GM19468 (cell line): Measurements from ENCODE around the gene LGI4.

Source experiments
- ATAC-seq: cut with Tn5 transposase; IDR thresholded peaks from one replicate; pipeline ENCODE4 v1.9.1; 2021; ENCODE audit warnings: mild to moderate bottlenecking, moderate library complexity, moderate number of reproducible peaks; ENCODE audit not compliant: unreplicated experiment; ENCODE audit errors: extremely low read depth

LGI4 gene

DNA sequence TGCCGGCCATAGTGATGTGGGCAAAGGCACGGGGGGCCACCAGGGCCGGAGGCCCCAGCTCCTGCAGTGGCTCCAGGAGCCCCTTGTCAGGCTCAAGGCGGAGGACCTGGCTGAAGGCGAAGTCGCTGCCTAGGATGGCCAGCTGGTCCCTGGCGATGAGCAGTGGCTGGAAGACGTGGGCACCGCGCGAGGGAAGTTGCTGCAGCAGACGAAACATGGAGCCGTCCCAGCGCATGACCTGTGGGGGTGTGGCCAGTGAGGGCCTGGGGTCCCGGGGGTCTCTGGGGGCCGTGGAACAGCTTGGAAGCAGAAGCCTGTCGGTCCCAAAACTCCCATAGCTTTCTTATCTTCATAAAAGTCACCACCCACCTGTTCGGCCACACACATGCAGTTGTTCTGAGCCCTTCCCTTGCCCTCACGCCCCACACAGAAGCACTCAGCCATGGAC lies 9.6 kb downstream of the LGI4 start:
- no peak for ATAC-seq

DNA sequence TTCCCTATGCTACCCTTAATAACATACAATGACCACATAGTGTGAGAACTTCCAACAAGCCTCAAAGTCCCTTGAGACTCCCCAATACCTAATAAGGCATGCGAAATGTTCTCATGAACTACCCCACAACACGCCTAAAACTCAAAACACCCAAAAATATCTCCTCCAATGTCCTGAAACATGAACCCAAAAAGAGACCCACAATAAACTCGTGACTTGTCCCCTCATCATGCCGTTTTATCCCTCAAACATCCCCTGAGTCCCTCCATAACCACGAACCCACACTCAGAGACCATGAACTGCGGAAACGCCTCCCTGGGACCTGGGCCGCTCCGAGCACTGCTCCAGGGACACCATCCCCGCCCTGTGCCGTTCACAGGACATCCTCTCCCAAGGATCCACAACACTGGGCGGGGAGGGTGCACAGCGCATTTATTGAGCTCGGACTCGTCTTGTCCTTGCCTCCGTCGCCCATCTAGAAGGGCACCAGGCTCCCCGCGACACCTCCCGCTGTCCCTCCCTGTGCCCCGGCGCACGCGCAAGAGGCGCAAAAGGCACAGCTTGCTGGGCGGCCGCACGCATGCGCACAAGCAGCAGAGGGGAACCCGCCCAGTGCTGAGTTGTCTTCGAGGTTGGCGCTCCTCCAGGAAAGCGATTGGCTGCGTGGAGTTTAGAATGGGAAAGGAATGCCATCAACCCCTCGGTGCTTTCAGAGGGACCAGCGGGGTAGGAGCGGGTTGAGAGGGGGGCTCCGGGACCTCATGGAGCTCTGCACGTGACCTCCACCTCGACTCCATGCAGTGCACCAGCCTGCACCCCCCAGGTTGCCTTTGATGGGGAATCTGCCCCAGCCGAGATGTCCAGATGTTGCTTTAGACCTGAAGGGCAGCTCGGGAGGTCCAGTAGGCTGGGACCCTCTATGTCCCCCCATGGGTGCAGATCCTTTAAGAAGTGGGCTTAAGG lies 10.5 kb downstream of the LGI4 start:
- no peak for ATAC-seq

DNA sequence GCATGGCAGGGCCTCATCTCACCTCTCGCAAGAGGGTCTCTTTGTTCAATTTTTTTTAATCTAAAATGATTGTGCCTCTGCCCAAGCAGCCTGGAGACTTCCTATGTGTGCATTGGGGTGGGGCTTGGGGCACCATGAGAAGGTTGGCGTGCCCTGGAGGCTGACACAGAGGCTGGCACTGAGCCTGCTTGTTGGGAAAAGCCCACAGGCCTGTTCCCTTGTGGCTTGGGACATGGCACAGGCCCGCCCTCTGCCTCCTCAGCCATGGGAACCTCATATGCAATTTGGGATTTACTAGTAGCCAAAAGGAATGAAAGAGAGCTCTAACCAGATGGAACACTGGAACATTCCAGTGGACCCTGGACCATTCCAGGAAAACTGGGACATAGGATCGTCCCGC lies 11.3 kb downstream of the LGI4 start:
- no peak for ATAC-seq

DNA sequence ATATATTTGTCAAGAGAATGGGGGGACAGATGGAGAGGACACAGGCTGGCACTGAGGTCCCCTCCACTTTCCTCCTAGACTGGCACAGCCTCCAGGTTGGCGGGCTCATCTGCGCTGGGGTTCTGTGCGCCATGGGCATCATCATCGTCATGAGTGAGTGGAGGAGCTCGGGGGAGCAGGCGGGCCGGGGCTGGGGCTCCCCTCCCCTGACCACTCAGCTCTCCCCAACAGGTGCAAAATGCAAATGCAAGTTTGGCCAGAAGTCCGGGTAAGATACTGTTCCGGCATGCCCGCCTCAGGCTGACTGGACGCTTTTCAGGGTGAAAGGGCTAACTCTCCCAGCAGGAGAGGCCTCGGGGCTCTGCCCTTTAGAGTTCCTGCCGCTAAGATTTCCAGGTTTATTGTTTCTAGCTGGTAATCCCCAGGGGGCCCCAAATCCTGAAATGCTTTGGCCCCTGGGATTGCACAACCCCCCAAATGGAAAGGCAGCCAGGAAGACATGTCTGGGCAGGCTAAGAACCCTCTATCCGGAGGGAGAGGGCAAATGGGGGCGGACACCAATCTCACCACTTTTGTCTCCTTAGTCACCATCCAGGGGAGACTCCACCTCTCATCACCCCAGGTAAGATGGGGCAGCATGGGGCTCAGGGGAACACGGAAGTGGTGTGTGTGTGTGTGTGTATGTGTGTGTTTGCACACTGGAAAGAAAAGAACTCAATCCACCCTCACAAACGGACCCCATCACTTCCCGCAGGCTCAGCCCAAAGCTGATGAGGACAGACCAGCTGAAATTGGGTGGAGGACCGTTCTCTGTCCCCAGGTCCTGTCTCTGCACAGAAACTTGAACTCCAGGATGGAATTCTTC lies 11.9 kb downstream of the LGI4 start:
- no peak for ATAC-seq

DNA sequence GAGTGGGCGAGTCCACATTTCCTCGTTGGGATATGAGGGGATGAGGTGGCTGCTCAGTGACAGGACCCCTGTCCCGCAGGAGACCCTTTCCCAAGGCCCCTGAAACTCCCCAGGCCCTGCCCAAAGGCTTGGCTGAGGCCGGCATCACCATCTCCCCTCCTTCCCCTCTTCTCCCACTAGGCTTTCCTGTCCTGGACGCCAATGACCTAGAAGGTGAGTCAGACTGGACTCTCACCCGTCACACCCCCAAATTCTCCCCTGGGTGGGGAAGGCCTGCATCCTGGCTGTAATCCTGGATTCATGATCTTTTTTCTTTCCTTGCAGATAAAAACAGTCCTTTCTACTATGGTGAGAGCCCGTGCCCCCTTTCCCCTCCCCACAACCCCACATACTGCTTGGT lies 14.0 kb downstream of the LGI4 start:
- ATAC-seq: no peak

DNA sequence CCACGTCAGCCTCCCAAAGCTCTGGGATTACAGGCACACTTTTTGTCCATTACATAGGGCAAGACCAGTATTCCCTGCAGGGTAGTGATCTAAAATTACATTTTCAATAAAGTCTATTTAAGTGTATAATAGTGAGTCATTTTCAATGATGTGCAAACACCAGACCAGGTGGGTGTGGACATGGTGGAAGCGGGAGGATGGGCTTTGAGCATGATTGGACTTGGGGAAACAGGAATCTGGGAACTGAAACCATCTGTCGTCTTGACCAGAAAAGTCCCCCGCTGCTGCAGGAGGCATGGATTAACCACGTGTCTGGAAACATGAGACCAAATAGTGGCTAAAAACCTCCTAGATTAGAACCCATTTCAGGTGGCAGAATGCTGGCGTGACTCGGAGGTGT lies 14.4 kb downstream of the LGI4 start:
- no peak for ATAC-seq

DNA sequence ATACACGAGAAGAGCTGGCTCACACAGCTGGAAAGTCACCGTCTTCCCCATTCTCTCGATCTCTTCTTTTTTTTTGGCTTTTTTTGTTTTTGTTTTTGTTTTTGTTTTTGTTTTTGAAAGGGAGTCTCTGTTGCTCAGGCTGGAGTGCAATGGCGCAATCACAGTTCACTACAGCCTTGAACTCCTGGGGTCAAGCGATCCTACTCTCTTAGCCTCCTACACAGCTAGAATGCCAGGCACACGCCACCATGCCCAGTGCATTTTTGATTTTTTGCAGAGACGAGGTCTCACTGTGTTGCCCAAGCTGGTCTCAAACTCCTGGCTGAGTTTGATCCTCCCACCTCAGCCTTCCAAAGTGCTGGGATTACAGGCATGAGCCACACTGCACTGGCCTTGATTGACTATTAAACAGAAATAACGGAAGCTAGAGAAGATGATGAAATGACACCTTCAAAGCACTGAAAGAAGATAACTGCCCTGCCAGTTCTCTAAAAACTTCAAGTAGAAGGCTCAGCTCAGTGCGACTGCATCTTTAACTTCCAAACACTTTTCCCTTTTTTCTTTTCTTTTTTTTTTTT lies 15.2 kb downstream of the LGI4 start:
- no peak for ATAC-seq

DNA sequence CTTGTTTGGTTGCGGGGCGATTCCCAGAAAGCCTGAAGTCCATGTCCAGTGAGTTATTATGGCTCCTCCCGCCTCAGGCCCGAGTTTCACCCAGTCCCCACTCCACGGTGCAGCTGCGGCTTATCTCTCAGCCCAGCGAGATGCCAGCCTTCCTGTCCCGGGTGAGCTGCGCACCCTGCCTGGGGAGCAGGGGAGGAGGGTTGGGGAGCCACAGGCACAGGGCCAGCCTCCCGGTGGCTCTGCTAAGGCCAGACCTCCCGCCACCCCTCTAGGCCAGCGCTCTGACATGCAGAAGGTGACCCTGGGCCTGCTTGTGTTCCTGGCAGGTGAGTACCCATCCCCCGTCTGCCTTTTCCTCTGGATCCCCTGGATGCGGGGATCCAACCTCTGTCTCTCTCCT lies 15.8 kb downstream of the LGI4 start:
- ATAC-seq: no peak

DNA sequence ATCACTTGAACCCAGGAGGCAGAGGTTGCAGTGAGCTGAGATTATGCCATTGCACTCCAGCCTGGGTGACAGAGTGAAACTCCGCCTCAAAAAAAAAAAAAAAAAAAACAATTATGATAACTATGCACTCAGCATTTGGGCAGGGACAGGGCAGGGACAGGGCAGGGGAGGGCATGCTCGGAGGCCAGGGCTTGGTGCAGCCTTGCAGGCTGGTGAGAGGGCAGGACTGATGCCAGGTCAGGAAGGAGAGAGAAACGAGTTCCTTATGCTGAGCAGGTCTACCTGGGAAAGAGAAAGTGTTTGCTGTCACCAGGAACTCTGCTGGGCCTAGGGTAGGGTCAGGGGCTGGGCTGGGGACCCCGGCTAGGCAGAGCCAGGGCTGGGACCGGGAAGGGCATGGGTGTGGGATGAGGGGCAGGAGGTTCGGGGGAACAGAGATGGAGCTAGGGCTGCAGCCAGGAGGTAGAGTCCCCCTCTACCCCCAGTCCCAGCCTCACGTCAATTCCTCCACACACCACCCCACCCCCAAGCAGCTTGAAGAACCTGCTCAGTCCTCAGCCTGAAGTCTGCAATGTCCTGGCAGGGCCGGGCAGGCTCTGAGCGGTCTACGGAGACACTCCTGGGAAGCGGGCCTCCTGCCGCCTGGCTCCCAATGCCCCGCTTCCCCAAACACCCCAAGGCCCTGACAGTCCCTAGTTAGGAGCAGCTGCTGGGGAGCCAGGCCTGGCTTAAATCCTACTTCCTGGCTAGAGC lies 16.4 kb downstream of the LGI4 start:
- ATAC-seq: no peak

DNA sequence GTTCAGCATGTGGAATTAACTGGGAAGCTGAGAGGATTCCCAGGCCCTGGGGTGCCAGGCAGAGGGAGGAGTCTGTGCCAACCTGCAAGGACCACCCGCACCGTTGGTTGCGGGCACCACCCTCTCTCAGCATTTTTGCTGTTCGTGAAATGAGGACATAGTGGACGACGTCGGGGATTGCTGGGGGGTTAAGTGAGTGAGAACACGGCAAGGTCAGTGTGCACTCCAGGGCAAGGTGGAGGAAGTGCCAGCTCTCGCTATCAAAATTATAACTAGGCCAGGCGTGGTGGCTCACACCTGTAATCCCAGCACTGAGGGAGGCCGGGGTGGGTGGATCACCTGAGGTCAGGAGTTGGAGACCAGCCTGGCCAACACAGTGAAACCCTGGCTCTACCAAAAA lies 17.1 kb downstream of the LGI4 start:
- no peak for ATAC-seq

DNA sequence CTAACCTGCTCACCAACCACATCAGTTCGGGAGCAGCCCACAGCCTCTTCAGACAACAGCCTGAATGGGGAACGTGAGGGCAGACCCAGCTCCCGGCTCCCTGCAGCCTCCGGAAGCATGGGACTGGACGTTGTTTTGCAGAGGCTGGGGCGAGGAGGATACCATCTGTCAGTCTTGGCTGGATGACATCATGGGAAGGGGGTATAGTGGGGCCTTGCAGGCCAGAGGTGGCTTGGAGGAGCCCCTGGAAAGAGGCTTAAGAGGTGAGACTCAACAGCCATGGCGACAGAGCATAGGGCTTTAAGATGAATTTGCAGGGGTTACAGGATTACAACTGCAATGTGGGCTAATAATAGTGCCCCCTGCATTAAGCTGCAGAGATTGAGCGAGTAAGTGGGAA lies 17.7 kb downstream of the LGI4 start:
- ATAC-seq: no peak

DNA sequence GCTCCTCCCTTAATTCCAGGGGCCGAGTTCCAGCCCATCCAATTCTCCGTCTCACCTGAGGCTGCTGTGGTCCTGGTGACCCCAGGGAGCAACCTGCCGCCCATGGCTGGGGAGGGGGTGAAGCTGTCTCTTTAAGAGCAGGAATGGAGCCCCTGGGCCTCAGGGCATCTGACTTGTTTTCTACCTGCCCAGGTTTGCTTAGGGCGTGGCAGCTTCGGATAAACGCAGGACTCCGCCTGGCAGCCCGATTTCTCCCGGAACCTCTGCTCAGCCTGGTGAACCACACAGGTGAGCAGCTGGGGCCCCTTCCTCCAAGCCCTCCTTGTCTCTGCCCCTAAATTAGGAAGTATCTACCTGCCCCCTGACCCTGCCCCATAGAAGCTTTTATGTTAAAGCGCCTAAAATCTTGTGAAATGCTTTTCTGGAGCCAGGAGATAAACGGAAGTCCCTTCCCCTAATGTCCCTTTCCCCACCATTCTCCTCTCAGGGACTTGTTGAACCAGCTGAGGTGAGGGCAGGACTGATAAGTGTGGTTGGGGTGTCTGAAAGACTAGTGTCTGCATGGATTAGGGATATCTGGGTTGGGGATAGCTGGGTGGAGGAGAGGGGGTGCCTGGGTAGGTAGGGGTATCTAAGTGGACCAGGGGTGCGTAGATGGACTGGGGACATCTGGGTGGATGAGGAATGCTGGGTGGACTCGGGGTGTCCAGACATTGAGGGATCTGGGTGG lies 18.6 kb downstream of the LGI4 start:
- ATAC-seq: no peak

DNA sequence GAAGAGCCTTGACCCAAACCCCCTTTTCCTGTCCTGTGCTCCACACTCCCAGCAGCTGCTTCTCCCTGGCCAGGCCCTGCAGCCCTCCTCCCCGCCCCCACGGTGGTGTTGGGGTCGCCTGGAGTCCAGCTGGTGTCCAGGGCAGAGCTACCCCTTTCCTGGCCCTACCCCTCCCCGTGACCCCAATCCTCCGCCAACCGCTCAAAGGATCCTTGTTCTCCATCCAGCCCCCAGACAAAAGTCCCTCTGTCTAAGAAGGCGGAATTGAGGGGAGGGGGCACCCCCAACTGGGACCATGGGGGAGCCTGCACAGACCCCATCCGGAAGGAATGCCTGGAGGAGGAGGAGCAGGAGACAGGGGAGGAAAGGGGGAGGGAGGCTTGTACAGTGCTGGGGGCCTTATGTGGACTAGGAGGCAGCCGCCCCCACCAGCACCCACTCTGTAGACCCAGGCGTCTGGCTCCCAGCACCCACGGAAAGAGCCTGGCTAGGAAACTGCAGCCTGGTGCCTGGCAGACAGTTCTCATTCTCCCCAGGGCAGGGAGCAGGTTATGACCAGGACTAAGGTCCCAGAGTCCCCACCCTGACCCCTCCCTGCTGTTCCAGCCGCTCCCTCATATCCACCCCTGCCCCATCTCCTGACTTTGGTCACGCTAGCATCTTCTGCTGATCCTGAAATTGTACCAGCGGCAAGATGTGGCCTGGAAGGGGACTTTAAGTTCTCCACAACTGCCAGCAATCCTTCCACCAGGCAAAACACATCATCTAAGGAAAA lies 19.5 kb downstream of the LGI4 start, which contains the start of gene FXYD3:
Gene FXYD3, plus strand, starts transcription at position 647 of the 775 bp plus-strand sequence. CDS start 3,554 bp downstream, outside the sequence.
- ATAC-seq: no peak

DNA sequence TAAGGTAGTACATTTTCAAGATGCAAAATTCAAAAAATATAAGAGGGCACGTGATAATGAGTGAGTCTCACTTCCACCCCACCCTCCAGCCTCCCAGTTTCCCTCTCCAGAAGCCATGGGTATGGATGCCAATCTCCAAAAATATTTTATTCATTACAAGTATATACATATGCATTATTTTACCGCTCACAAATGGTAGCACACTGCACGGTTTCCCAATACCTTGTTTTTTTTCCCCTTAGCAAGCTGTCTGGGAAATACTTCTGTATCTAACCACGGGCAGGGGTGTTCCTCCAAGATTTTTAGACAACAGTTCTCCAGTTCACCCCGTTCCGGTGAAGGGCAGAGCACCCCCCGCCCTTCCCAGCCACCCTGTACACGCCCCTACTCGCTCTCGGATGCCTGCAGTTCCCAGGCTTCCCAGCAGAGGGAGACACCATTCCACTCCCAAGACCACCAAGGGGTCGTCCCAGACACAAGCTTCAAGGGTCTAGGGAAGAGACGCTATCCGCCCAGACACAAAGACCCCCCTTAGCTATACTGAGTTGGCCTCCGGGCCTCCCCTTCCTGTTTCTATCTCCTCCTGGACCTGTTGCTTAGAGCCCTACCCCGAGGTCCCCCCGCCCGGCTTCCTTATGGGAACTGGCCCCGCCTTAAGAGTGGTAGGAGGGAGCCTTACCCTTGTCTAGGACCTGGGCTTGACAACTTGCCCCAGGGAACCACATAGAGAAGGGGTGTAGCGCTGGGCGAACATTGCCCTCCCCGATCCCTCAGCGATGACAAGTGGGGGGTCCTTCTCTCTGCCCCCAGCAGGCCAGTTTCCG lies 20.3 kb downstream of the LGI4 start:
- ATAC-seq: no peak

DNA sequence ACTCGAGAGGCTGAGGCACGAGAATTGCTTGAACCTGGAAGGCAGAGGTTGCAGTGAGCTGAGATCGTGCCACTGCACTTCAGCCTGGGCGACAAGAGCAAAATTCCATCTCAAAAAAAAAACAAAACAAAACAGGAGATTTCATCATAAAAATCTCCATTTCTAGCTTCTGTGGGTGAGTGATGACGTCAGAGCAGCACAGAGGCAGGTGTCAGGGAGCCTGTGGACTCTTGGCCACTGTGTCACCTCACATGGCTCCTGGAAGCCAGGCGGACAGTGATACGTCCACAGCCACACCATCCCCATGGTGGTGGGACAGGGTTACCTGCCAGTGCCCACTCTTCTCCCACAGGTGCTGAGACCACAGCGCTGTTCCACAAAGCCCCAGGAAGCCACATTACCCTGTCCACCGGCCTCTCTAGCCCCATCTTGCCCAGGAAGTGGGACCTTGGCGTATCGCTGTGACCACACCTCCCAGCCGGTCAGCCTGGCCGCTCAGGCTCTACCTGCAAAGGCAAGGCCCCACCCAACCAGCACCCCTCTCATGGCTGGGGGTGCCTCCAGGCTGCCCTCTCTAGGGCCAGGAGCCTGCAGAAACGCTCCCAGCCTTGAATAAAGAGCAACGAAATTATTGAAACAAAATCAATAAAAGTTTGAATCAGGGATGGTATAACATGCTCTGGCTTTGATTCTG lies 21.7 kb downstream of the LGI4 start:
- no peak for ATAC-seq

DNA sequence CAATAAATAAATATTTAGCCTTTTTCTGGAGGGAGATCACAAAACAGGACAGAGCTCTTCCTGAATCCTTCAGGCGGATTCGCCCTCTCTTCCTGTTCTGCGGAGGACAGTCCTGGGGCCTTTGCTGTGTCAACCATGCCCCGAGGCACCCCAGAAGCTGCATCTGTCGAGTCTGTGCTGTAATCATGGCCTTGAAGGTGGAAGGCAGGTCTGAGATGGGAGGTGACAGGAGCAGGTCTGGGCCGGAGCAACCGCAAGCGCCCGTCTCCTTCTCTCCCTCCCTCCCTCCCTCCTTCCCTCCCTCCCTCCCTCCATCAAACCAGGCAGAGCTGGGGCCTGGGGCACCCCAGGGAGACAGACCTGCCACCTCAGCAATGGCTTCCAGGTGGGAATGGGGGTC lies 23.9 kb downstream of the LGI4 start:
- no peak for ATAC-seq
